GM23338 (cell line): ENCODE data around the gene PAGE2B. TPM values are rescaled to one million over a fixed set of nuclear protein-coding genes. Genes with fewer than 3 reads are reported as not detected.

Experiments used
- ATAC-seq: fragments of 200-7000 bp; cut with Tn5 transposase; 3 replicates; pipeline ENCODE4 v1.9.1; 2020
- DNase-seq: peaks from one replicate; pipeline ENCODE4 v3.0.0-alpha.2; 2015; ENCODE audit warnings: low spot score
- H2AFZ ChIP-seq: fragments of 200-600 bp; sonication (generic); 2 replicates; pipeline ENCODE4 v1.8.0; 2016; ENCODE audit warnings: antibody characterized with exemption, mild to moderate bottlenecking, moderate library complexity
- H3F3A ChIP-seq: fragments of 200-600 bp; sonication (generic); replicated peaks from 2 replicates; pipeline ENCODE4 v1.8.0; 2017; ENCODE audit warnings: antibody characterized with exemption, mixed run types, low read depth
- H3K27ac ChIP-seq: fragments of 200-600 bp; sonication (generic); 2 replicates; pipeline ENCODE4 v1.6.1; 2016; ENCODE audit warnings: low read depth
- H3K27me3 ChIP-seq: fragments of 200-600 bp; sonication (generic); 2 replicates; pipeline ENCODE4 v1.8.0; 2016; ENCODE audit warnings: mild to moderate bottlenecking, mixed run types, moderate library complexity; ENCODE audit not compliant: insufficient read depth
- H3K36me3 ChIP-seq: fragments of 200-600 bp; sonication (generic); 2 replicates; pipeline ENCODE4 v1.8.0; 2016; ENCODE audit warnings: mild to moderate bottlenecking; ENCODE audit not compliant: insufficient read depth
- H3K4me1 ChIP-seq: fragments of 200-600 bp; sonication (generic); 2 replicates; pipeline ENCODE4 v1.8.0; 2016; ENCODE audit warnings: mild to moderate bottlenecking, moderate library complexity; ENCODE audit not compliant: insufficient read depth
- H3K4me2 ChIP-seq: fragments of 200-600 bp; sonication (generic); 2 replicates; pipeline ENCODE4 v1.7.1; 2017; ENCODE audit warnings: mixed run types
- H3K4me3 ChIP-seq: fragments of 200-600 bp; sonication (generic); 2 replicates; pipeline ENCODE4 v1.6.1; 2016; ENCODE audit warnings: mixed run types
- H3K79me2 ChIP-seq: fragments of 200-600 bp; sonication (generic); replicated peaks from 2 replicates; pipeline ENCODE4 v1.8.0; 2017; ENCODE audit warnings: mild to moderate bottlenecking; ENCODE audit not compliant: insufficient read depth
- H3K9me2 ChIP-seq: fragments of 200-600 bp; sonication (generic); 2 replicates; pipeline ENCODE4 v1.8.0; 2017; ENCODE audit not compliant: insufficient read depth
- H4K20me1 ChIP-seq: fragments of 200-600 bp; sonication (generic); replicated peaks from 2 replicates; pipeline ENCODE4 v1.8.0; 2017; ENCODE audit warnings: mild to moderate bottlenecking; ENCODE audit not compliant: insufficient read depth
- H3K27ac Mint-ChIP-seq: 2 replicates; pipeline ENCODE4 v1.8.0; 2020; ENCODE audit warnings: inconsistent platforms, mild to moderate bottlenecking, moderate library complexity, mixed read lengths
- H3K27me3 Mint-ChIP-seq: 3 replicates; pipeline ENCODE4 v1.8.0; 2022; ENCODE audit warnings: low read depth, mild to moderate bottlenecking, moderate library complexity, mixed read lengths, inconsistent platforms; ENCODE audit not compliant: insufficient read depth, poor library complexity
- H3K36me3 Mint-ChIP-seq: 3 replicates; pipeline ENCODE4 v1.8.0; 2021; ENCODE audit warnings: low read depth, mild to moderate bottlenecking, inconsistent platforms, moderate library complexity, mixed read lengths
- H3K4me1 Mint-ChIP-seq: 3 replicates; pipeline ENCODE4 v1.8.0; 2020; ENCODE audit warnings: mild to moderate bottlenecking, inconsistent platforms, mixed read lengths
- H3K4me3 Mint-ChIP-seq: 3 replicates; pipeline ENCODE4 v1.8.0; 2021; ENCODE audit warnings: moderate library complexity, mild to moderate bottlenecking, inconsistent platforms, mixed read lengths
- H3K9me3 Mint-ChIP-seq: 3 replicates; pipeline ENCODE4 v1.8.0; 2020; ENCODE audit warnings: moderate library complexity, mild to moderate bottlenecking, inconsistent platforms, mixed read lengths
- CREB1 ChIP-seq: fragments of 250-450 bp; sonication (Bioruptor Pico); IDR thresholded peaks from 2 replicates; pipeline ENCODE4 v1.5.0; 2020; ENCODE audit warnings: low read depth, mild to moderate bottlenecking, moderate library complexity
- CTCF ChIP-seq, 2 experiments: fragments of 200-600 bp in 1 of 2; sonication (generic) in 1 of 2; conservative IDR thresholded peaks; 2 replicates each; pipeline versions ENCODE4 v1.5.1 to v1.6.1; 2016 to 2017; ENCODE audit warnings: antibody characterized with exemption in 2 of 2, low read depth in 2 of 2, mild to moderate bottlenecking in 2 of 2, moderate library complexity in 1 of 2
- EZH2 ChIP-seq: fragments of 200-600 bp; sonication (generic); IDR thresholded peaks from one replicate; pipeline ENCODE4 v1.8.0; 2017; ENCODE audit warnings: antibody characterized with exemption, mild to moderate bottlenecking, low read depth; ENCODE audit not compliant: unreplicated experiment
- EZH2phosphoT487 ChIP-seq: fragments of 200-600 bp; sonication (generic); IDR thresholded peaks from one replicate; pipeline ENCODE4 v1.8.1; 2018; ENCODE audit warnings: antibody characterized with exemption; ENCODE audit not compliant: unreplicated experiment
- JUNB ChIP-seq: IDR thresholded peaks from one replicate; pipeline ENCODE4 v1.6.1; 2016; ENCODE audit warnings: antibody characterized with exemption; ENCODE audit not compliant: unreplicated experiment
- NANOG ChIP-seq: IDR thresholded peaks from 2 replicates; pipeline ENCODE4 v1.6.1; 2016; ENCODE audit warnings: antibody characterized with exemption, borderline replicate concordance
- POLR2AphosphoS5 ChIP-seq: IDR thresholded peaks from 2 replicates; pipeline ENCODE4 v1.6.1; 2016; ENCODE audit warnings: antibody characterized with exemption, low read depth
- STAT1 ChIP-seq: IDR thresholded peaks from one replicate; pipeline ENCODE4 v1.6.1; 2016; ENCODE audit warnings: antibody characterized with exemption; ENCODE audit not compliant: unreplicated experiment
- ZNF114 ChIP-seq: fragments of 250-450 bp; sonication (Bioruptor Pico); IDR thresholded peaks from 2 replicates; pipeline ENCODE4 v1.5.0; 2020; ENCODE audit warnings: mild to moderate bottlenecking, moderate library complexity
- ZNF331 ChIP-seq: fragments of 250-450 bp; sonication (Bioruptor Pico); IDR thresholded peaks from 2 replicates; pipeline ENCODE4 v1.5.0; 2020; ENCODE audit warnings: low read depth, mild to moderate bottlenecking, moderate library complexity
- polyA plus RNA-seq: library from polyadenylated mRNA; unstranded; fragments of >200 nt; fragmentation: Nextera tagmentation; extraction: Ambion mirVana; gene quantifications from 2 replicates; pipeline ENCODE4 v1.2.1, GENCODE V29; 2016
- total RNA-seq: library from RNA; depleted of rRNA; stranded (reverse); fragments of >200 nt; shearing (Covaris generic); gene quantifications from 2 replicates; pipeline ENCODE4 v1.2.3, GENCODE V29; 2014
- TF ChIP-seq, protein P1 (sequence below): IDR thresholded peaks from 2 replicates; pipeline ENCODE4 v1.6.1; 2016; ENCODE audit warnings: antibody characterized with exemption
- TF ChIP-seq, protein P2 (sequence below): fragments of 250-450 bp; sonication (Bioruptor Pico); IDR thresholded peaks from 2 replicates; pipeline ENCODE4 v1.5.0; 2020; ENCODE audit warnings: mild to moderate bottlenecking, moderate library complexity
- TF ChIP-seq, protein P3 (sequence below): IDR thresholded peaks from one replicate; pipeline ENCODE4 v1.6.1; 2018; ENCODE audit warnings: antibody characterized with exemption; ENCODE audit not compliant: unreplicated experiment

PAGE2B gene
- total and polyA plus RNA-seq, 2 experiments from 2014 or later = not detected

GRCh38 chrX:55111578-55112254, 36.9 kb downstream of the PAGE2B start:
- H3K27me3 ChIP-seq = no peaks in the 10 kb centered on the region
- H3K36me3 Mint-ChIP-seq = no peaks in the 10 kb centered on the region
- ATAC-seq (no peak), DNase-seq (no peak)
- H3F3A ChIP-seq = no peaks in the 10 kb centered on the region
- no peaks in the 10 kb centered on the region; the same call in 1 of the 2 replicates for H3K4me1 ChIP-seq
- no peaks in the 10 kb centered on the region for H3K9me3 Mint-ChIP-seq
- H3K27ac Mint-ChIP-seq = no peak overlapping the region
- no peaks in the 10 kb centered on the region for H3K4me1 Mint-ChIP-seq
- no peak overlapping the region for H3K4me2 ChIP-seq
- H3K4me3 Mint-ChIP-seq = no peak overlapping the region
- no peaks in the 10 kb centered on the region for H3K9me2 ChIP-seq
- no peak overlapping the region for H3K27ac ChIP-seq
- no peak overlapping the region for H2AFZ ChIP-seq
- no peaks in the 10 kb centered on the region for H3K36me3 ChIP-seq
- H4K20me1 ChIP-seq = no peaks in the 10 kb centered on the region
- H3K27me3 Mint-ChIP-seq = peaks cover 2% of the 10 kb centered on the region
- H3K4me3 ChIP-seq = no peak overlapping the region
- TF ChIP-seq ZNF331 (CRISPR knock-in tag) (no peak), CTCF (conservative IDR thresholded peaks at IDR 0.05; ENCODE audit: low read depth in 2 of 2) (no peak), ZNF114 (no peak), EZH2phosphoT487 (no peak), CREB1 (CRISPR knock-in tag) (no peak), NANOG (no peak), JUNB (no peak), POLR2AphosphoS5 (no peak), STAT1 (no peak), EZH2 (no peak)
- TF ChIP-seq, protein P1, sequence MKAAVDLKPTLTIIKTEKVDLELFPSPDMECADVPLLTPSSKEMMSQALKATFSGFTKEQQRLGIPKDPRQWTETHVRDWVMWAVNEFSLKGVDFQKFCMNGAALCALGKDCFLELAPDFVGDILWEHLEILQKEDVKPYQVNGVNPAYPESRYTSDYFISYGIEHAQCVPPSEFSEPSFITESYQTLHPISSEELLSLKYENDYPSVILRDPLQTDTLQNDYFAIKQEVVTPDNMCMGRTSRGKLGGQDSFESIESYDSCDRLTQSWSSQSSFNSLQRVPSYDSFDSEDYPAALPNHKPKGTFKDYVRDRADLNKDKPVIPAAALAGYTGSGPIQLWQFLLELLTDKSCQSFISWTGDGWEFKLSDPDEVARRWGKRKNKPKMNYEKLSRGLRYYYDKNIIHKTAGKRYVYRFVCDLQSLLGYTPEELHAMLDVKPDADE = no peak
- TF ChIP-seq, protein P2, sequence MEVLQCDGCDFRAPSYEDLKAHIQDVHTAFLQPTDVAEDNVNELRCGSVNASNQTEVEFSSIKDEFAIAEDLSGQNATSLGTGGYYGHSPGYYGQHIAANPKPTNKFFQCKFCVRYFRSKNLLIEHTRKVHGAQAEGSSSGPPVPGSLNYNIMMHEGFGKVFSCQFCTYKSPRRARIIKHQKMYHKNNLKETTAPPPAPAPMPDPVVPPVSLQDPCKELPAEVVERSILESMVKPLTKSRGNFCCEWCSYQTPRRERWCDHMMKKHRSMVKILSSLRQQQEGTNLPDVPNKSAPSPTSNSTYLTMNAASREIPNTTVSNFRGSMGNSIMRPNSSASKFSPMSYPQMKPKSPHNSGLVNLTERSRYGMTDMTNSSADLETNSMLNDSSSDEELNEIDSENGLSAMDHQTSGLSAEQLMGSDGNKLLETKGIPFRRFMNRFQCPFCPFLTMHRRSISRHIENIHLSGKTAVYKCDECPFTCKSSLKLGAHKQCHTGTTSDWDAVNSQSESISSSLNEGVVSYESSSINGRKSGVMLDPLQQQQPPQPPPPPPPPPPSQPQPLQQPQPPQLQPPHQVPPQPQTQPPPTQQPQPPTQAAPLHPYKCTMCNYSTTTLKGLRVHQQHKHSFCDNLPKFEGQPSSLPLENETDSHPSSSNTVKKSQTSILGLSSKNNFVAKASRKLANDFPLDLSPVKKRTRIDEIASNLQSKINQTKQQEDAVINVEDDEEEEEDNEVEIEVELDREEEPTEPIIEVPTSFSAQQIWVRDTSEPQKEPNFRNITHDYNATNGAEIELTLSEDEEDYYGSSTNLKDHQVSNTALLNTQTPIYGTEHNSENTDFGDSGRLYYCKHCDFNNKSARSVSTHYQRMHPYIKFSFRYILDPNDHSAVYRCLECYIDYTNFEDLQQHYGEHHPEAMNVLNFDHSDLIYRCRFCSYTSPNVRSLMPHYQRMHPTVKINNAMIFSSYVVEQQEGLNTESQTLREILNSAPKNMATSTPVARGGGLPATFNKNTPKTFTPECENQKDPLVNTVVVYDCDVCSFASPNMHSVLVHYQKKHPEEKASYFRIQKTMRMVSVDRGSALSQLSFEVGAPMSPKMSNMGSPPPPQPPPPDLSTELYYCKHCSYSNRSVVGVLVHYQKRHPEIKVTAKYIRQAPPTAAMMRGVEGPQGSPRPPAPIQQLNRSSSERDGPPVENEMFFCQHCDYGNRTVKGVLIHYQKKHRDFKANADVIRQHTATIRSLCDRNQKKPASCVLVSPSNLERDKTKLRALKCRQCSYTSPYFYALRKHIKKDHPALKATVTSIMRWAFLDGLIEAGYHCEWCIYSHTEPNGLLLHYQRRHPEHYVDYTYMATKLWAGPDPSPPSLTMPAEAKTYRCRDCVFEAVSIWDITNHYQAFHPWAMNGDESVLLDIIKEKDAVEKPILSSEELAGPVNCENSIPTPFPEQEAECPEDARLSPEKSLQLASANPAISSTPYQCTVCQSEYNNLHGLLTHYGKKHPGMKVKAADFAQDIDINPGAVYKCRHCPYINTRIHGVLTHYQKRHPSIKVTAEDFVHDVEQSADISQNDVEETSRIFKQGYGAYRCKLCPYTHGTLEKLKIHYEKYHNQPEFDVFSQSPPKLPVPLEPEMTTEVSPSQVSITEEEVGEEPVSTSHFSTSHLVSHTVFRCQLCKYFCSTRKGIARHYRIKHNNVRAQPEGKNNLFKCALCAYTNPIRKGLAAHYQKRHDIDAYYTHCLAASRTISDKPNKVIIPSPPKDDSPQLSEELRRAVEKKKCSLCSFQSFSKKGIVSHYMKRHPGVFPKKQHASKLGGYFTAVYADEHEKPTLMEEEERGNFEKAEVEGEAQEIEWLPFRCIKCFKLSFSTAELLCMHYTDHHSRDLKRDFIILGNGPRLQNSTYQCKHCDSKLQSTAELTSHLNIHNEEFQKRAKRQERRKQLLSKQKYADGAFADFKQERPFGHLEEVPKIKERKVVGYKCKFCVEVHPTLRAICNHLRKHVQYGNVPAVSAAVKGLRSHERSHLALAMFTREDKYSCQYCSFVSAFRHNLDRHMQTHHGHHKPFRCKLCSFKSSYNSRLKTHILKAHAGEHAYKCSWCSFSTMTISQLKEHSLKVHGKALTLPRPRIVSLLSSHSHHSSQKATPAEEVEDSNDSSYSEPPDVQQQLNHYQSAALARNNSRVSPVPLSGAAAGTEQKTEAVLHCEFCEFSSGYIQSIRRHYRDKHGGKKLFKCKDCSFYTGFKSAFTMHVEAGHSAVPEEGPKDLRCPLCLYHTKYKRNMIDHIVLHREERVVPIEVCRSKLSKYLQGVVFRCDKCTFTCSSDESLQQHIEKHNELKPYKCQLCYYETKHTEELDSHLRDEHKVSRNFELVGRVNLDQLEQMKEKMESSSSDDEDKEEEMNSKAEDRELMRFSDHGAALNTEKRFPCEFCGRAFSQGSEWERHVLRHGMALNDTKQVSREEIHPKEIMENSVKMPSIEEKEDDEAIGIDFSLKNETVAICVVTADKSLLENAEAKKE (CRISPR knock-in tag) = no peak
- TF ChIP-seq, protein P3, sequence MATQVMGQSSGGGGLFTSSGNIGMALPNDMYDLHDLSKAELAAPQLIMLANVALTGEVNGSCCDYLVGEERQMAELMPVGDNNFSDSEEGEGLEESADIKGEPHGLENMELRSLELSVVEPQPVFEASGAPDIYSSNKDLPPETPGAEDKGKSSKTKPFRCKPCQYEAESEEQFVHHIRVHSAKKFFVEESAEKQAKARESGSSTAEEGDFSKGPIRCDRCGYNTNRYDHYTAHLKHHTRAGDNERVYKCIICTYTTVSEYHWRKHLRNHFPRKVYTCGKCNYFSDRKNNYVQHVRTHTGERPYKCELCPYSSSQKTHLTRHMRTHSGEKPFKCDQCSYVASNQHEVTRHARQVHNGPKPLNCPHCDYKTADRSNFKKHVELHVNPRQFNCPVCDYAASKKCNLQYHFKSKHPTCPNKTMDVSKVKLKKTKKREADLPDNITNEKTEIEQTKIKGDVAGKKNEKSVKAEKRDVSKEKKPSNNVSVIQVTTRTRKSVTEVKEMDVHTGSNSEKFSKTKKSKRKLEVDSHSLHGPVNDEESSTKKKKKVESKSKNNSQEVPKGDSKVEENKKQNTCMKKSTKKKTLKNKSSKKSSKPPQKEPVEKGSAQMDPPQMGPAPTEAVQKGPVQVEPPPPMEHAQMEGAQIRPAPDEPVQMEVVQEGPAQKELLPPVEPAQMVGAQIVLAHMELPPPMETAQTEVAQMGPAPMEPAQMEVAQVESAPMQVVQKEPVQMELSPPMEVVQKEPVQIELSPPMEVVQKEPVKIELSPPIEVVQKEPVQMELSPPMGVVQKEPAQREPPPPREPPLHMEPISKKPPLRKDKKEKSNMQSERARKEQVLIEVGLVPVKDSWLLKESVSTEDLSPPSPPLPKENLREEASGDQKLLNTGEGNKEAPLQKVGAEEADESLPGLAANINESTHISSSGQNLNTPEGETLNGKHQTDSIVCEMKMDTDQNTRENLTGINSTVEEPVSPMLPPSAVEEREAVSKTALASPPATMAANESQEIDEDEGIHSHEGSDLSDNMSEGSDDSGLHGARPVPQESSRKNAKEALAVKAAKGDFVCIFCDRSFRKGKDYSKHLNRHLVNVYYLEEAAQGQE = no peak
- H3K79me2 ChIP-seq = no peaks in the 10 kb centered on the region
